Ovary (tissue), 9 donors: ENCODE data around the gene DPP7. TPM values are rescaled to one million over a fixed set of nuclear protein-coding genes. Genes with fewer than 3 reads are reported as not detected.

Source experiments
- DNase-seq, 5 donors: peaks; one replicate each; pipeline ENCODE4 v3.0.0-alpha.2; 2019 to 2020
- H3K27ac ChIP-seq, 2 donors: fragments of 200-600 bp; one replicate each; pipeline versions ENCODE4 v1.5.1 to v1.8.0; 2019 to 2022
- H3K27me3 ChIP-seq: fragments of 200-600 bp; one replicate; pipeline ENCODE4 v1.8.0; 2022
- H3K36me3 ChIP-seq: fragments of 200-600 bp; sonication (generic); one replicate; pipeline ENCODE4 v1.5.1; 2019
- H3K4me1 ChIP-seq: one replicate; pipeline ENCODE4 v1.8.1; 2013; ENCODE audit warnings: mild to moderate bottlenecking, moderate library complexity; ENCODE audit not compliant: insufficient read depth
- H3K4me3 ChIP-seq: fragments of 200-600 bp; sonication (generic); one replicate; pipeline ENCODE4 v1.5.1; 2017
- H3K9me3 ChIP-seq, 2 donors: fragments of 200-600 bp in 1 of 2; sonication (generic) in 1 of 2; one replicate each; pipeline versions ENCODE4 v1.5.1 to v1.8.1; 2013 to 2019; ENCODE audit warnings: mild to moderate bottlenecking in 1 of 2, moderate library complexity in 1 of 2
- EP300 ChIP-seq: sonication (generic); formaldehyde crosslinking; IDR thresholded peaks from one replicate; pipeline ENCODE4 v1.6.1; 2017; ENCODE audit warnings: antibody characterized with exemption
- POLR2A ChIP-seq: fragments of 450-650 bp; IDR thresholded peaks from one replicate; pipeline ENCODE4 v1.6.1; 2017; ENCODE audit warnings: antibody characterized with exemption, mild to moderate bottlenecking, moderate library complexity
- WGBS, 3 donors: extraction: QIAGEN DNeasy Blood & Tissue Kit in 1 of 3; methylation state at CpG; one replicate each; pipeline versions ENCODE4 v1.1.5 to v1.1.7; 2013 to 2017; 5-methylcytosine and 5-hydroxymethylcytosine counted together
- intact Hi-C, 4 donors: fragments of 100-400 bp; cut with DNase I; formaldehyde crosslinking; loops; one replicate each; pipeline versions ENCODE4 v1.11.0 to v1.15.1; 2022 to 2023
- polyA plus RNA-seq, 2 donors: library from polyadenylated mRNA; stranded (reverse); fragments of 200-250 nt in 1 of 2; fragments of 350-450 nt in 1 of 2; fragmentation: Illumina TruSeq in 1 of 2; extraction: RNeasy Lipid Tissue Mini Kit (QIAGEN cat#74804) in 1 of 2; gene quantifications; one replicate each; pipeline ENCODE4 v1.2.3, GENCODE V29; 2013 to 2014
- total RNA-seq, 7 donors: library from RNA; depleted of rRNA in 2 of 7; stranded (reverse); fragments of >200 nt in 2 of 7; fragmentation: NEBNext Ultra II Directional in 3 of 7; extraction: Animal tissue kit (Norgen Biotek cat#: 25700) in 3 of 7; gene quantifications; one replicate each; pipeline versions ENCODE4 v1.1.0 to v1.2.4, GENCODE V29; 2016 to 2023
- TF ChIP-seq, protein P1 (sequence below), 3 donors: fragments of 450-650 bp in 2 of 3; fragments of 200-600 bp in 1 of 3; IDR thresholded peaks; one replicate each; pipeline versions ENCODE4 v1.5.1 to v1.8.0; 2016 to 2022; ENCODE audit warnings: antibody characterized with exemption in 3 of 3, mild to moderate bottlenecking in 1 of 3
- donor health status: DM: no; HTN: no; CAD: no; lungs with moderate emphysema.
- donor health status: DM: no; HTN: no; CAD: no.
- donor health status: Bipolar disorder and iron deficiency.
- donor health status: DM: yes; HTN: yes; CAD: no.
- donor health status: DM: no; HTN: no; CAD: no.
- donor health status: DM: yes; HTN: yes; CAD: no.

The DPP7 gene
- total and polyA plus RNA-seq, 9 donors, result 3.0 to 117 (median 88.7) TPM

DNA sequence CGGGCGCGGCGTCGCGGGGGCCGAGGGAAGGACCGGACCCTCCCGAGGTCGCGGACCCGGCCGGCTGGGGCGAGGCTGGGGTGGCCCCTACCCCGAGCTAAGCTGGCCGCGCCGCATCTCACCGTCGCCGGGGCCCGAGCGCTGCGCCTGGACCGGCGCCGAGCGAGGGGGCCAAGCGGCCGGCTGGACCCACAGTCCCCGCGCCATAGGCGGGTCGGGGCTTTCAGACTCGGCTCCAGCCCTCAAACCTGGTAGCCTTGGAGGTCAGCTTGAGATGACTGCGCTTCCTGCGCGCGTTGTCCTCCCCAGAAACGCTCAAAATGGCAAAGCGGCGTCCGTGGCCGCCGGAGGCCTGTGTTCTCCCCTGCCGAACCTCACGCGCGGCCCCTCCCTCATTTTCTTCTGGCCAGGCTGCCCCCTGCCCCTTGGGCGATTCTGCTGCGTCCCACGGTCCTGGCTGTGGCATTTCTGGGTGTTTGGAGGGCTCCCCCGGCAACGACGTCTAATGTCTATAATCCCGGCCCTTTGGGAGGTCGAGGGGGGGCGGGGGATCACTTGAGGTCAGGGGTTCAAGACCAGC, 15.7 kb upstream of the DPP7 start:
- Histone ChIP-seq H3K9me3 (peaks cover 0 to 6% of the 10 kb centered on the region in 2 donors), H3K27ac (no peak overlapping the region)

DNA sequence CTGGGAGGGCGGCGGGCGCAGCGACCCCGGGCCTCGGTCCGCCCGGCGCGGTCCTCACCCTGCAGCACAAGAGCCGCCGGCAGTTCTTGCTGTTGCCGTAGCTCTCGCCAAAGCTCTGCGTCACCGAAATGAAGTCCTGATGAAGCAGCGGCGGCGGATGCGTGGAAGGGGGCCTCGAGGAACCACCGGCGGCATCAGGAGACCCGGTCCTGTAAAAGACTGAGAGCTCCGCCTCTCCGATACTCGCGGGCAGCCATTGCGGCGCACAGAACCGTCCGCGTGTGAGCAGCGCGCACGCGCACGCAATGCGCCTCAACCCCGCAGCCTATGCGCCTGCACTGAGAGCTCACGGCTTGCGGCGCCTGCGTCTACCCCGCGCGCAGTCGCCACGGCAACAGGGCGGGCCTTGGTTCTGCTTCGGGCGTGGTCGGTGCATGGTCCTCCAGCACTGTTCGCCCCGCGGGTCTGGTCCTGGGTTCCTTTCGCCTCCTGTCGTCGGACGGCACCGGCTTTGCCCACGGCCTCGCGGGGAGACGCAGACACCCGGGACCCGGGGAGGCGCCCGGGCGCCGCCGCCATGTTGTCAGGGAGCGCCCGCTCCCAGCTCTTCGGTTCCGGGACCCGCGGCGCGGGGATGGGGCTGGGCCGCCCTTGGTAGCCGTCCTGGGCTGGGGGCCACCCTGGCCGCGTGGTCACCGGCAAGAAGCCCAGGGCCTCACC, 15.1 kb upstream of the DPP7 start:
- H3K4me1 ChIP-seq, result peaks cover 12% of the 10 kb centered on the region
- TF ChIP-seq POLR2A (no peak), EP300 (no peak)
- TF ChIP-seq, protein P1, sequence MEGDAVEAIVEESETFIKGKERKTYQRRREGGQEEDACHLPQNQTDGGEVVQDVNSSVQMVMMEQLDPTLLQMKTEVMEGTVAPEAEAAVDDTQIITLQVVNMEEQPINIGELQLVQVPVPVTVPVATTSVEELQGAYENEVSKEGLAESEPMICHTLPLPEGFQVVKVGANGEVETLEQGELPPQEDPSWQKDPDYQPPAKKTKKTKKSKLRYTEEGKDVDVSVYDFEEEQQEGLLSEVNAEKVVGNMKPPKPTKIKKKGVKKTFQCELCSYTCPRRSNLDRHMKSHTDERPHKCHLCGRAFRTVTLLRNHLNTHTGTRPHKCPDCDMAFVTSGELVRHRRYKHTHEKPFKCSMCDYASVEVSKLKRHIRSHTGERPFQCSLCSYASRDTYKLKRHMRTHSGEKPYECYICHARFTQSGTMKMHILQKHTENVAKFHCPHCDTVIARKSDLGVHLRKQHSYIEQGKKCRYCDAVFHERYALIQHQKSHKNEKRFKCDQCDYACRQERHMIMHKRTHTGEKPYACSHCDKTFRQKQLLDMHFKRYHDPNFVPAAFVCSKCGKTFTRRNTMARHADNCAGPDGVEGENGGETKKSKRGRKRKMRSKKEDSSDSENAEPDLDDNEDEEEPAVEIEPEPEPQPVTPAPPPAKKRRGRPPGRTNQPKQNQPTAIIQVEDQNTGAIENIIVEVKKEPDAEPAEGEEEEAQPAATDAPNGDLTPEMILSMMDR (IDR thresholded peaks at IDR 0.05), result no peak
- peak; percentile 64 to 88 (median 75) for DNase-seq
- intact Hi-C loops, result loop anchor here in 1 of 4 donors (5.0 kb wide), 1 partner anchor 98 kb away; the partner anchor contains the start of genes CYSRT1 and RNF224
- no peaks in the 10 kb centered on the region for H3K27me3 ChIP-seq
- H3K36me3 ChIP-seq, result no peaks in the 10 kb centered on the region
- H3K9me3 ChIP-seq, result peaks cover 0 to 6% of the 10 kb centered on the region in 2 donors
- peak overlapping the region in 1 of 2 donors; percentile 31 for H3K27ac ChIP-seq
- WGBS, 3 donors, result 0 to 1% (median 1%) methylated on average over 81 to 86 of the region's 86 CpGs
- peak overlapping the region; percentile 65 for H3K4me3 ChIP-seq

More for the DNA sequence above, 15.7 kb upstream of the DPP7 start:
- H3K36me3 ChIP-seq, result no peaks in the 10 kb centered on the region
- no peak for DNase-seq
- TF ChIP-seq POLR2A (no peak), EP300 (no peak)
- TF ChIP-seq, protein P1 (IDR thresholded peaks at IDR 0.05), result no peak
- no peaks in the 10 kb centered on the region for H3K27me3 ChIP-seq
- WGBS, 3 donors, result 5 to 7% (median 6%) methylated on average over 46 to 58 of the region's 58 CpGs
- peaks cover 12% of the 10 kb centered on the region for H3K4me1 ChIP-seq
- H3K4me3 ChIP-seq, result peak overlapping the region; percentile 65
- intact Hi-C loops, result no loop called here

DNA sequence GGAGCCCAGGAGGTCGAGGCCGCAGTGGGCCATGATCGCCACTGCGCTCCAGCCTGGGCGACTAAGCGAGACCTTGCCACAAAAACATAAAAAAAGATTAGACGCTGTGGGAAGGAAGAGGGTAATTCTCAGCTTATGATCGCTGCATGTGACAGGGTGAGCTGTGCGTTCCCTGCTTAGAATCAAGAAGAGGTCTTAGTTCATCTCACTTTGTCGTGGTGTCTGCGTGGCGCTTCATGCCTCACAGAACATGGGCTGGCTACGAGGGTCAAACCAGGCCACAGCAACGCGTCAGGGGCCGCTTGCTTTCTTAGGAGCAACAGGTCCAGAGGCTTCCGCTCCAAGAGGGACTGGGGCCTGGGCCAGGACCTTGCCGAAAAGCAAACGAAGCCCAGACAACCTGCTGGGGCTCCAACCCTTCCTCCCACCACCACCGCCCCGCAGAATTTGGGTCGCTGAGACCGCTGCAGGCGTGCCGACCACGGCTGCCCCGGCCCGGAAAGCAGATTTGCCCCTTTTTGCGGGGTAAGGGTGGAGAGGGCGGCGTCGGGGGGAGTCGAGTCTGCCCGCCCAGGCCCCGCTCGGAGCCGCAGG, 14.4 kb upstream of the DPP7 start:
- intact Hi-C loops, result loop anchor here in 1 of 4 donors (5.0 kb wide), 1 partner anchor 98 kb away; the partner anchor contains the start of genes CYSRT1 and RNF224
- H3K27ac ChIP-seq, result peak overlapping the region in 1 of 2 donors; percentile 31
- no peaks in the 10 kb centered on the region for H3K36me3 ChIP-seq
- H3K27me3 ChIP-seq, result no peaks in the 10 kb centered on the region
- peak overlapping the region; percentile 65 for H3K4me3 ChIP-seq
- peaks cover 0 to 6% of the 10 kb centered on the region in 2 donors for H3K9me3 ChIP-seq
- H3K4me1 ChIP-seq, result peaks cover 12% of the 10 kb centered on the region
- TF ChIP-seq EP300 (no peak), POLR2A (no peak)
- TF ChIP-seq, protein P1 (IDR thresholded peaks at IDR 0.05), result no peak
- 15 to 28% (median 25%) methylated on average over 26 to 37 of the region's 37 CpGs for WGBS, 3 donors
- no peak for DNase-seq

DNA sequence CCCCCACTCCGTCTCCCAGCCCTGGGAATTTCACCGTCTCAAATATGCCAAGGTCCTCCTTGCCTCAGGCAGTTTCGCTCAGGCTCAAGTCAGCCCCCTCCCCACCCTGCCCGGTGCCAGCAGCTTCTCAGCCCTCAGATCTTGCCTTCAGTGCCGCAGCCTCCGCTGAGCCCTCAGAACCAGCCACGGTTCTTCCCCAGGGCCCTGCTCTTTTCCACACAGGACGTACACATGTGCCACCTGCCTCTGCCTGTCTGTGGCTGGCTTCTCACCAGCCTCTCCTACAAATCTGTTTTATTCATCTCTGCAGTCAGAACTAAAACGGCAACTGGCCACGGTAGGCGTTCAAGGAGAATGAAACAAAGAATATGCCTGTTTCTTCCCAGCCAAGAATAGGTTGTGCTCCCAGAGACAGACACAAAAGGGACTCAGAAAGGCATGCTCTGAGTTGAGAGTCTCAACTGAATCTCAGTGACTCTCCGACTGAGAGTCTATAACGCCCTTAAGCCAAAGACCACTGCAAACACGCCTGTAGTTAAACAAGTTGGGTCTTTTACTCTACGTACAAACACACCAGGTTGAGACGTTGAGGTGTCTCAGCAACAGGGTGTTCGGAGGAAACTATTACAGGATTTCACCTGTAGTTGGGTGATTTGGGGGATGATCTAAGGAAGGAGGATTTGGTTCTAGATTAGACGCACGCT, 13.8 kb upstream of the DPP7 start:
- TF ChIP-seq, protein P1 (IDR thresholded peaks at IDR 0.05), result no peak
- TF ChIP-seq POLR2A (no peak), EP300 (no peak)
- no peak overlapping the region for H3K27ac ChIP-seq
- 66 to 80% (median 68%) methylated on average over 19 of the region's 19 CpGs for WGBS, 3 donors
- peaks cover 0 to 6% of the 10 kb centered on the region in 2 donors for H3K9me3 ChIP-seq
- no peaks in the 10 kb centered on the region for H3K36me3 ChIP-seq
- H3K4me1 ChIP-seq, result peaks cover 12% of the 10 kb centered on the region
- H3K27me3 ChIP-seq, result no peaks in the 10 kb centered on the region
- no peak overlapping the region for H3K4me3 ChIP-seq
- intact Hi-C loops, result loop anchor here in 1 of 4 donors (5.0 kb wide), 1 partner anchor 99 kb away; the partner anchor contains the start of genes CYSRT1 and RNF224
- DNase-seq, result no peak
